K562 (cell line): ENCODE results near the gene MVD. TPM values are rescaled to one million over a fixed set of nuclear protein-coding genes. Genes with fewer than 3 reads are reported as not detected.

Experiments
- CBX3 ChIP-seq, 2 experiments: IDR thresholded peaks; 1 replicate in 1 of 2; 2 replicates in 1 of 2; pipeline ENCODE4 v1.6.1; 2012; ENCODE audit warnings: inconsistent platforms in 2 of 2, low read length in 2 of 2, borderline replicate concordance in 1 of 2, control low read depth in 1 of 2
- ESRRA ChIP-seq: fragments of 450-650 bp; IDR thresholded peaks from 2 replicates; pipeline ENCODE4 v1.6.1; 2014; ENCODE audit warnings: low read depth, mild to moderate bottlenecking, moderate library complexity, borderline replicate concordance
- FIP1L1 ChIP-seq: fragments of 200-400 bp; formaldehyde crosslinking; IDR thresholded peaks from 2 replicates; pipeline ENCODE4 v1.6.1; 2018; ENCODE audit warnings: mild to moderate bottlenecking, low read depth, low read length; ENCODE audit not compliant: poor library complexity, severe bottlenecking
- HNRNPLL ChIP-seq: fragments of 200-400 bp; formaldehyde crosslinking; IDR thresholded peaks from 2 replicates; pipeline ENCODE4 v1.6.1; 2017; ENCODE audit warnings: low read length, low read depth, mild to moderate bottlenecking; ENCODE audit not compliant: poor library complexity, severe bottlenecking
- IRF9 ChIP-seq: fragments of 450-650 bp; IDR thresholded peaks from 2 replicates; pipeline ENCODE4 v1.6.1; 2016; ENCODE audit warnings: missing biosample characterization, missing genetic modification characterization
- KLF10 ChIP-seq: fragments of 250-450 bp; sonication (Bioruptor Pico); IDR thresholded peaks from 2 replicates; pipeline ENCODE4 v1.6.1; 2021; ENCODE audit warnings: matching md5 sums
- NEUROD1 ChIP-seq: fragments of 150-350 bp; IDR thresholded peaks from 2 replicates; pipeline ENCODE4 v1.6.1; 2014; ENCODE audit warnings: borderline replicate concordance, low read length, low read depth; ENCODE audit not compliant: partially characterized antibody
- NFATC3 ChIP-seq: fragments of 450-650 bp; IDR thresholded peaks from 2 replicates; pipeline ENCODE4 v1.6.1; 2017; ENCODE audit warnings: mild to moderate bottlenecking
- POLR2H ChIP-seq: IDR thresholded peaks from 2 replicates; pipeline ENCODE4 v1.6.1; 2016; ENCODE audit warnings: missing genetic modification characterization, low read depth, mild to moderate bottlenecking, control low read depth, missing compliant biosample characterization, moderate library complexity
- PPARD ChIP-seq: fragments of 250-450 bp; sonication (Bioruptor Pico); IDR thresholded peaks from 2 replicates; pipeline ENCODE4 v1.8.0; 2022; ENCODE audit warnings: inconsistent platforms, mild to moderate bottlenecking, moderate library complexity
- RHOXF2B ChIP-seq: fragments of 250-450 bp; sonication (Bioruptor Pico); conservative IDR thresholded peaks from 2 replicates; pipeline ENCODE4 v1.5.1; 2021
- SAFB ChIP-seq: fragments of 200-400 bp; formaldehyde crosslinking; IDR thresholded peaks from 2 replicates; pipeline ENCODE4 v1.6.1; 2017; ENCODE audit warnings: low read depth, low read length, borderline replicate concordance
- SP1 ChIP-seq: sonication (generic); formaldehyde crosslinking; IDR thresholded peaks from 2 replicates; pipeline ENCODE4 v1.8.1; 2022; ENCODE audit warnings: mild to moderate bottlenecking, missing genetic modification reagents
- SRSF3 ChIP-seq: fragments of 200-400 bp; formaldehyde crosslinking; IDR thresholded peaks from 2 replicates; pipeline ENCODE4 v1.6.1; 2016; ENCODE audit warnings: mild to moderate bottlenecking, low read length, moderate library complexity; ENCODE audit not compliant: insufficient read depth
- TBP ChIP-seq: optimal IDR thresholded peaks from 2 replicates; pipeline ENCODE3; 2011; ENCODE audit warnings: low read depth, low read length, improper control_type of control experiment
- TFE3 ChIP-seq: fragments of 450-650 bp; formaldehyde crosslinking; IDR thresholded peaks from 2 replicates; pipeline ENCODE4 v1.4.0; 2020; ENCODE audit warnings: mild to moderate bottlenecking, mixed read lengths
- ZKSCAN3 ChIP-seq: fragments of 250-450 bp; sonication (Bioruptor Pico); IDR thresholded peaks from 2 replicates; pipeline ENCODE4 v1.4.0; 2020
- ZNF134 ChIP-seq: fragments of 250-450 bp; sonication (Bioruptor Pico); conservative IDR thresholded peaks from 2 replicates; pipeline ENCODE4 v1.4.0; 2020
- ZNF146 ChIP-seq: IDR thresholded peaks from one replicate; pipeline ENCODE4 v1.6.1; 2018; ENCODE audit warnings: missing compliant biosample characterization; ENCODE audit not compliant: unreplicated experiment
- ZNF239 ChIP-seq: fragments of 250-450 bp; sonication (Bioruptor Pico); IDR thresholded peaks from 2 replicates; pipeline ENCODE4 v1.4.0; 2020; ENCODE audit warnings: mild to moderate bottlenecking
- ZNF316 ChIP-seq: fragments of 450-650 bp; IDR thresholded peaks from 2 replicates; pipeline ENCODE4 v1.6.1; 2016
- ZNF780A ChIP-seq: fragments of 250-450 bp; sonication (Bioruptor Pico); IDR thresholded peaks from 2 replicates; pipeline ENCODE4 v1.5.0; 2021; ENCODE audit warnings: mild to moderate bottlenecking
- polyA plus RNA-seq, 8 experiments: library from polyadenylated mRNA; depleted of rRNA in 4 of 8; stranded (reverse) in 5 of 8; unstranded in 3 of 8; fragments of >200 nt; fragmentation: Nextera tagmentation in 2 of 8; fragmentation: Illumina TruSeq in 1 of 8; extraction: Ambion mirVana in 2 of 8; extraction: Trizol in 1 of 8; gene quantifications; 2 replicates each; pipeline versions ENCODE4 v1.2.1 to v1.2.3, GENCODE V29; 2011 to 2014; ENCODE audit warnings: inconsistent platforms in 1 of 8, missing spikeins in 1 of 8
- total RNA-seq, 7 experiments: library from RNA; depleted of rRNA in 6 of 7; stranded (reverse); fragments of >200 nt in 6 of 7; fragmentation: Illumina TruSeq in 2 of 7; extraction: Trizol in 2 of 7; gene quantifications; 2 replicates each; pipeline versions ENCODE4 v1.2.1 to v1.2.3, GENCODE V29; 2011 to 2021; ENCODE audit warnings: low replicate concordance in 1 of 7
- TF ChIP-seq, protein P1 (sequence below): fragments of 250-450 bp; sonication (Bioruptor Pico); IDR thresholded peaks from 2 replicates; pipeline ENCODE4 v1.5.0; 2021
- TF ChIP-seq, protein P2 (sequence below): fragments of 250-450 bp; sonication (Bioruptor Pico); IDR thresholded peaks from 2 replicates; pipeline ENCODE4 v1.8.0; 2021; ENCODE audit warnings: moderate library complexity, mild to moderate bottlenecking, inconsistent platforms
- TF ChIP-seq, protein P3 (sequence below): fragments of 250-450 bp; sonication (Bioruptor Pico); IDR thresholded peaks from 2 replicates; pipeline ENCODE4 v1.8.0; 2022; ENCODE audit warnings: inconsistent platforms, mild to moderate bottlenecking, moderate library complexity, borderline replicate concordance

MVD gene
- total and polyA plus RNA-seq, 9 of the 15 experiments (the other 6 are each of a cell fraction or from before 2014, with no cell fraction given) = 12.2 to 141 (median 45.3) TPM

- TF ChIP-seq CBX3 (IDR thresholded peaks at IDR 0.05; ENCODE audit: borderline replicate concordance in 1 of 2, low read length in 2 of 2) (no peak), HNRNPLL (no peak), SAFB (no peak), FIP1L1 (peak; percentile 45), ZNF239 (CRISPR knock-in tag) (no peak), KLF10 (CRISPR knock-in tag) (no peak), NFATC3 (no peak), RHOXF2B (no peak), SRSF3 (no peak), ZKSCAN3 (CRISPR knock-in tag) (no peak), POLR2H (tag) (no peak), ZNF780A (CRISPR knock-in tag) (no peak), SP1 (CRISPR knock-in tag) (no peak), ZNF134 (CRISPR knock-in tag) (no peak), ZNF316 (no peak), TBP (peak; percentile 62), IRF9 (tag) (no peak), ZNF146 (CRISPR knock-in tag) (no peak), TFE3 (no peak), PPARD (no peak), ESRRA (no peak), NEUROD1 (peak; percentile 11)
- TF ChIP-seq, protein P1, sequence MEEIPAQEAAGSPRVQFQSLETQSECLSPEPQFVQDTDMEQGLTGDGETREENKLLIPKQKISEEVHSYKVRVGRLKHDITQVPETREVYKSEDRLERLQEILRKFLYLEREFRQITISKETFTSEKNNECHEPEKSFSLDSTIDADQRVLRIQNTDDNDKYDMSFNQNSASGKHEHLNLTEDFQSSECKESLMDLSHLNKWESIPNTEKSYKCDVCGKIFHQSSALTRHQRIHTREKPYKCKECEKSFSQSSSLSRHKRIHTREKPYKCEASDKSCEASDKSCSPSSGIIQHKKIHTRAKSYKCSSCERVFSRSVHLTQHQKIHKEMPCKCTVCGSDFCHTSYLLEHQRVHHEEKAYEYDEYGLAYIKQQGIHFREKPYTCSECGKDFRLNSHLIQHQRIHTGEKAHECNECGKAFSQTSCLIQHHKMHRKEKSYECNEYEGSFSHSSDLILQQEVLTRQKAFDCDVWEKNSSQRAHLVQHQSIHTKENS (CRISPR knock-in tag) = no peak
- TF ChIP-seq, protein P2, sequence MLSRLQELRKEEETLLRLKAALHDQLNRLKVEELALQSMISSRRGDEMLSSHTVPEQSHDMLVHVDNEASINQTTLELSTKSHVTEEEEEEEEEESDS (CRISPR knock-in tag) = no peak
- TF ChIP-seq, protein P3, sequence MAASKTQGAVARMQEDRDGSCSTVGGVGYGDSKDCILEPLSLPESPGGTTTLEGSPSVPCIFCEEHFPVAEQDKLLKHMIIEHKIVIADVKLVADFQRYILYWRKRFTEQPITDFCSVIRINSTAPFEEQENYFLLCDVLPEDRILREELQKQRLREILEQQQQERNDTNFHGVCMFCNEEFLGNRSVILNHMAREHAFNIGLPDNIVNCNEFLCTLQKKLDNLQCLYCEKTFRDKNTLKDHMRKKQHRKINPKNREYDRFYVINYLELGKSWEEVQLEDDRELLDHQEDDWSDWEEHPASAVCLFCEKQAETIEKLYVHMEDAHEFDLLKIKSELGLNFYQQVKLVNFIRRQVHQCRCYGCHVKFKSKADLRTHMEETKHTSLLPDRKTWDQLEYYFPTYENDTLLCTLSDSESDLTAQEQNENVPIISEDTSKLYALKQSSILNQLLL = no peak
These were observed 12.1 kb downstream of the MVD start, which contains the start of gene CYBA (continued) for GRCh38 chr16:88650749-88651275.
